Measurements from ENCODE around the gene CRP. TPM values are rescaled to one million over a fixed set of nuclear protein-coding genes. Genes with fewer than 3 reads are reported as not detected.

The CRP gene
- total RNA-seq, 2 donors from 2014 or later: 1.2 TPM; not detected in 1

DNA sequence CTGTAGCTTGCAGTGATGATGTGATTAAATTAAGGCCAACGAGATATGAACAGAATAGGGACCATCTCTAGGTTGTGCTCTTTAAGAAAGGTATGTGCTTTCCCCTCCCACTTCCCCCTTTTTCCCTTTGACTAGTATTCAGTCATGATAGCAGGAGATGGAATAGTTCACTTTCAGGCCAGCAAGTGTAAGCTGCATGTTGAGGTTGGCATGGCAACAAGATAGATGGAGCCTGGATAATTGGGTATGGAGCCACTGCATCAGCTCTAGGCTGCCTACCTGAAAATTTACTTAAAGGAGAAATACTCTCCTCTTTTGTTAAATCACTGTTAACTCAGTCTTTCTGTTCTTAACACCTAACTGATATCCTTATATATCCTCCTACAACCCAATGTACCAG, 1.5 kb upstream of the CRP start:
- no CpG with 5 or more reads among the region's 1 CpG for WGBS, 2 experiments (ENCODE audit: insufficient coverage in 1 of 2, insufficient read length in 1 of 2)
- H3K27me3 Mint-ChIP-seq (ENCODE audit: insufficient read depth): no peaks in the 10 kb centered on the region
- no peak for DNase-seq
- H3K9me3 Mint-ChIP-seq: peaks cover 64% of the 10 kb centered on the region
- H3K4me3 Mint-ChIP-seq: no peak overlapping the region
- H3K4me3 ChIP-seq (ENCODE audit: low read length): no peak overlapping the region
- H3K27ac ChIP-seq (ENCODE audit: low read depth, low read length): no peak overlapping the region
- H3K4me1 ChIP-seq (ENCODE audit: control insufficient read depth, insufficient read depth, low read length): no peaks in the 10 kb centered on the region
- TF ChIP-seq, protein P1, sequence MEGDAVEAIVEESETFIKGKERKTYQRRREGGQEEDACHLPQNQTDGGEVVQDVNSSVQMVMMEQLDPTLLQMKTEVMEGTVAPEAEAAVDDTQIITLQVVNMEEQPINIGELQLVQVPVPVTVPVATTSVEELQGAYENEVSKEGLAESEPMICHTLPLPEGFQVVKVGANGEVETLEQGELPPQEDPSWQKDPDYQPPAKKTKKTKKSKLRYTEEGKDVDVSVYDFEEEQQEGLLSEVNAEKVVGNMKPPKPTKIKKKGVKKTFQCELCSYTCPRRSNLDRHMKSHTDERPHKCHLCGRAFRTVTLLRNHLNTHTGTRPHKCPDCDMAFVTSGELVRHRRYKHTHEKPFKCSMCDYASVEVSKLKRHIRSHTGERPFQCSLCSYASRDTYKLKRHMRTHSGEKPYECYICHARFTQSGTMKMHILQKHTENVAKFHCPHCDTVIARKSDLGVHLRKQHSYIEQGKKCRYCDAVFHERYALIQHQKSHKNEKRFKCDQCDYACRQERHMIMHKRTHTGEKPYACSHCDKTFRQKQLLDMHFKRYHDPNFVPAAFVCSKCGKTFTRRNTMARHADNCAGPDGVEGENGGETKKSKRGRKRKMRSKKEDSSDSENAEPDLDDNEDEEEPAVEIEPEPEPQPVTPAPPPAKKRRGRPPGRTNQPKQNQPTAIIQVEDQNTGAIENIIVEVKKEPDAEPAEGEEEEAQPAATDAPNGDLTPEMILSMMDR (conservative IDR thresholded peaks at IDR 0.05): no peak
- peaks cover 25% of the 10 kb centered on the region for H3K9me3 ChIP-seq (ENCODE audit: control insufficient read depth, low read length)
- H3K36me3 ChIP-seq (ENCODE audit: control insufficient read depth, insufficient read depth, low read length): no peaks in the 10 kb centered on the region
- no peaks in the 10 kb centered on the region for H3K27me3 ChIP-seq (ENCODE audit: control insufficient read depth, insufficient read depth, low read length, poor library complexity, severe bottlenecking)
- no peak overlapping the region for H3K9ac ChIP-seq (ENCODE audit: extremely low read depth, low read length, poor library complexity, severe bottlenecking)
- H3K27ac Mint-ChIP-seq: no peak overlapping the region
- no peaks in the 10 kb centered on the region for H3K36me3 Mint-ChIP-seq (ENCODE audit: low read depth)
- no peaks in the 10 kb centered on the region for H3K4me1 Mint-ChIP-seq

GRCh38 chr1:159712080-159712479, 2.3 kb downstream of the CRP start:
- Histone ChIP-seq H3K36me3 (ENCODE audit: control insufficient read depth, insufficient read depth, low read length) (no peaks in the 10 kb centered on the region), H3K27ac (ENCODE audit: low read depth, low read length) (no peak overlapping the region)
- WGBS, 2 experiments (ENCODE audit: insufficient coverage in 1 of 2, insufficient read length in 1 of 2): 74 to 100% methylated on average over 1 of the region's 1 CpG

GRCh38 chr1:159707472-159708260, 6.7 kb downstream of the CRP start:
- Histone ChIP-seq H3K9ac (ENCODE audit: extremely low read depth, low read length, poor library complexity, severe bottlenecking) (no peak overlapping the region), H3K27ac (ENCODE audit: low read depth, low read length) (no peak overlapping the region), H3K9me3 (ENCODE audit: control insufficient read depth, low read length) (no peaks in the 10 kb centered on the region), H3K4me3 (ENCODE audit: low read length) (no peak overlapping the region), H3K36me3 (ENCODE audit: control insufficient read depth, insufficient read depth, low read length) (no peaks in the 10 kb centered on the region), H3K27me3 (ENCODE audit: control insufficient read depth, insufficient read depth, low read length, poor library complexity, severe bottlenecking) (no peaks in the 10 kb centered on the region), H3K4me1 (ENCODE audit: control insufficient read depth, insufficient read depth, low read length) (no peaks in the 10 kb centered on the region)
- WGBS, 2 experiments (ENCODE audit: insufficient coverage in 1 of 2, insufficient read length in 1 of 2): 93 to 100% methylated on average over 2 to 4 of the region's 6 CpGs
- Mint-ChIP-seq H3K9me3 (peaks cover 19% of the 10 kb centered on the region), H3K36me3 (ENCODE audit: low read depth) (no peaks in the 10 kb centered on the region), H3K4me1 (no peaks in the 10 kb centered on the region), H3K27me3 (ENCODE audit: insufficient read depth) (no peaks in the 10 kb centered on the region), H3K4me3 (no peak overlapping the region), H3K27ac (no peak overlapping the region)
- TF ChIP-seq, protein P1 (conservative IDR thresholded peaks at IDR 0.05): no peak
- no peak for DNase-seq

More at GRCh38 chr1:159712080-159712479, 2.3 kb downstream of the CRP start:
- TF ChIP-seq, protein P1 (conservative IDR thresholded peaks at IDR 0.05): no peak
- Mint-ChIP-seq H3K4me1 (no peaks in the 10 kb centered on the region), H3K9me3 (peaks cover 35% of the 10 kb centered on the region), H3K27ac (no peak overlapping the region), H3K27me3 (ENCODE audit: insufficient read depth) (no peaks in the 10 kb centered on the region), H3K36me3 (ENCODE audit: low read depth) (no peaks in the 10 kb centered on the region), H3K4me3 (no peak overlapping the region)
- Histone ChIP-seq H3K4me3 (ENCODE audit: low read length) (no peak overlapping the region), H3K9ac (ENCODE audit: extremely low read depth, low read length, poor library complexity, severe bottlenecking) (no peak overlapping the region), H3K9me3 (ENCODE audit: control insufficient read depth, low read length) (no peaks in the 10 kb centered on the region), H3K27me3 (ENCODE audit: control insufficient read depth, insufficient read depth, low read length, poor library complexity, severe bottlenecking) (no peaks in the 10 kb centered on the region), H3K4me1 (ENCODE audit: control insufficient read depth, insufficient read depth, low read length) (no peaks in the 10 kb centered on the region)
- DNase-seq: no peak

Measured in endodermal cell (in vitro differentiated cells).